Measurements from ENCODE around the gene PAQR5. TPM values are rescaled to one million over a fixed set of nuclear protein-coding genes. Genes with fewer than 3 reads are reported as not detected.

The PAQR5 gene
- total and polyA plus RNA-seq, 9 of the 15 experiments (the other 6 are each of a cell fraction or from before 2014, with no cell fraction given) = 0.04 to 0.08 TPM; not detected in 7

DNA sequence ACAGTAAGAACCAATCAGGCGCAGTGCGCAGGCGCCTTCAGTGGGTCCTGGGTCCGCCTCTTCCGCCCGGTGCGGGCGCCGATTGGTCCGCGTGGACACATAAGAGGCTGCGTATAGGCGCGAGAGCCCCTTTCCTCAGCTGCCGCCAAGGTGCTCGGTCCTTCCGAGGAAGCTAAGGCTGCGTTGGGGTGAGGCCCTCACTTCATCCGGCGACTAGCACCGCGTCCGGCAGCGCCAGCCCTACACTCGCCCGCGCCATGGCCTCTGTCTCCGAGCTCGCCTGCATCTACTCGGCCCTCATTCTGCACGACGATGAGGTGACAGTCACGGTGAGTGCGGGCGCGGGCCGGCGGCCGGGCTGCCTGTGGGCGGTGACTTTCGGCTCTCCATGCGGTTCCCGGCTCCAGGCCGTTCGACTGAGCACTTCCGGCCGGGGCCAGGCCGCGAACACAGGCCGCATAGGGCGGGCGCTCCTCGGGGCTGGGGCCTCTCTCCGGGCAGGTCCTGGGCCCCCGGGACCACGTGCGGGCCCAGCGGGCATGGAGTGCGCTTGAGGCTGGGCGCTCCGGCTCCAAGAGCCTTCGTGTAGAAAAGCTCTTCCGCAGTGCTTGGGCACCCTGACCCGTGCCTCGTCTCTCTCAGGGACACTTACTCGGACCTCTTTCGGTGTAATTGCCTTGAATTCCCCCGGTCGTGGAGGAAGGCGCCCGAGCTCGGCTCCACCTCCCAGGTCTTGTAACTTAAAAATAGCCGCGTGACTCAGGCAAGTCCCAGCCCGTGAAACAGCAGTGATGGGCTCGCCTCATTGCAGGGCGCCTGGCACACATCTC, 154.2 kb downstream of the PAQR5 start, which contains the start of gene RPLP1 (continued):
- no peak for TF ChIP-seq ZFPM2 (CRISPR knock-in tag; IDR thresholded peaks at IDR 0.05)
- TF ChIP-seq, protein P1, sequence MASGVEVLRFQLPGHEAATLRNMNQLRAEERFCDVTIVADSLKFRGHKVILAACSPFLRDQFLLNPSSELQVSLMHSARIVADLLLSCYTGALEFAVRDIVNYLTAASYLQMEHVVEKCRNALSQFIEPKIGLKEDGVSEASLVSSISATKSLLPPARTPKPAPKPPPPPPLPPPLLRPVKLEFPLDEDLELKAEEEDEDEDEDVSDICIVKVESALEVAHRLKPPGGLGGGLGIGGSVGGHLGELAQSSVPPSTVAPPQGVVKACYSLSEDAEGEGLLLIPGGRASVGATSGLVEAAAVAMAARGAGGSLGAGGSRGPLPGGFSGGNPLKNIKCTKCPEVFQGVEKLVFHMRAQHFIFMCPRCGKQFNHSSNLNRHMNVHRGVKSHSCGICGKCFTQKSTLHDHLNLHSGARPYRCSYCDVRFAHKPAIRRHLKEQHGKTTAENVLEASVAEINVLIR (CRISPR knock-in tag; IDR thresholded peaks at IDR 0.05) = no peak
- TF ChIP-seq DACH1 (IDR thresholded peaks at IDR 0.05; ENCODE audit: partially characterized antibody) = no peak
- no peak for TF ChIP-seq ERF (CRISPR knock-in tag; IDR thresholded peaks at IDR 0.05)
- TF ChIP-seq ZC3H4 (CRISPR knock-in tag; IDR thresholded peaks at IDR 0.05; ENCODE audit: borderline replicate concordance) = no peak
- TF ChIP-seq PPARD (CRISPR knock-in tag; IDR thresholded peaks at IDR 0.05) = no peak
- TF ChIP-seq TOE1 (IDR thresholded peaks at IDR 0.05; ENCODE audit: borderline replicate concordance) = no peak
- no peak for TF ChIP-seq TOE1 (CRISPR knock-in tag; IDR thresholded peaks at IDR 0.05; ENCODE audit: borderline replicate concordance, low read depth)
- peak; percentile 77 for TF ChIP-seq SP1 (CRISPR knock-in tag; IDR thresholded peaks at IDR 0.05)
- TF ChIP-seq ETV6 (IDR thresholded peaks at IDR 0.05; ENCODE audit: borderline replicate concordance in 1 of 2, low read depth in 2 of 2, low read length in 1 of 2) = no peak
- TF ChIP-seq ETV6 (CRISPR knock-in tag; IDR thresholded peaks at IDR 0.05; ENCODE audit: borderline replicate concordance) = peak; percentile 25; the same call in 1 of the 2 replicates
- TF ChIP-seq POLR2B (IDR thresholded peaks at IDR 0.05; ENCODE audit: low read depth, partially characterized antibody) = peak; percentile 99
- no peak for TF ChIP-seq CTBP1 (IDR thresholded peaks at IDR 0.05; ENCODE audit: borderline replicate concordance)
- TF ChIP-seq, protein P2, sequence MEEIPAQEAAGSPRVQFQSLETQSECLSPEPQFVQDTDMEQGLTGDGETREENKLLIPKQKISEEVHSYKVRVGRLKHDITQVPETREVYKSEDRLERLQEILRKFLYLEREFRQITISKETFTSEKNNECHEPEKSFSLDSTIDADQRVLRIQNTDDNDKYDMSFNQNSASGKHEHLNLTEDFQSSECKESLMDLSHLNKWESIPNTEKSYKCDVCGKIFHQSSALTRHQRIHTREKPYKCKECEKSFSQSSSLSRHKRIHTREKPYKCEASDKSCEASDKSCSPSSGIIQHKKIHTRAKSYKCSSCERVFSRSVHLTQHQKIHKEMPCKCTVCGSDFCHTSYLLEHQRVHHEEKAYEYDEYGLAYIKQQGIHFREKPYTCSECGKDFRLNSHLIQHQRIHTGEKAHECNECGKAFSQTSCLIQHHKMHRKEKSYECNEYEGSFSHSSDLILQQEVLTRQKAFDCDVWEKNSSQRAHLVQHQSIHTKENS (CRISPR knock-in tag; IDR thresholded peaks at IDR 0.05) = no peak
- TF ChIP-seq, protein P3, sequence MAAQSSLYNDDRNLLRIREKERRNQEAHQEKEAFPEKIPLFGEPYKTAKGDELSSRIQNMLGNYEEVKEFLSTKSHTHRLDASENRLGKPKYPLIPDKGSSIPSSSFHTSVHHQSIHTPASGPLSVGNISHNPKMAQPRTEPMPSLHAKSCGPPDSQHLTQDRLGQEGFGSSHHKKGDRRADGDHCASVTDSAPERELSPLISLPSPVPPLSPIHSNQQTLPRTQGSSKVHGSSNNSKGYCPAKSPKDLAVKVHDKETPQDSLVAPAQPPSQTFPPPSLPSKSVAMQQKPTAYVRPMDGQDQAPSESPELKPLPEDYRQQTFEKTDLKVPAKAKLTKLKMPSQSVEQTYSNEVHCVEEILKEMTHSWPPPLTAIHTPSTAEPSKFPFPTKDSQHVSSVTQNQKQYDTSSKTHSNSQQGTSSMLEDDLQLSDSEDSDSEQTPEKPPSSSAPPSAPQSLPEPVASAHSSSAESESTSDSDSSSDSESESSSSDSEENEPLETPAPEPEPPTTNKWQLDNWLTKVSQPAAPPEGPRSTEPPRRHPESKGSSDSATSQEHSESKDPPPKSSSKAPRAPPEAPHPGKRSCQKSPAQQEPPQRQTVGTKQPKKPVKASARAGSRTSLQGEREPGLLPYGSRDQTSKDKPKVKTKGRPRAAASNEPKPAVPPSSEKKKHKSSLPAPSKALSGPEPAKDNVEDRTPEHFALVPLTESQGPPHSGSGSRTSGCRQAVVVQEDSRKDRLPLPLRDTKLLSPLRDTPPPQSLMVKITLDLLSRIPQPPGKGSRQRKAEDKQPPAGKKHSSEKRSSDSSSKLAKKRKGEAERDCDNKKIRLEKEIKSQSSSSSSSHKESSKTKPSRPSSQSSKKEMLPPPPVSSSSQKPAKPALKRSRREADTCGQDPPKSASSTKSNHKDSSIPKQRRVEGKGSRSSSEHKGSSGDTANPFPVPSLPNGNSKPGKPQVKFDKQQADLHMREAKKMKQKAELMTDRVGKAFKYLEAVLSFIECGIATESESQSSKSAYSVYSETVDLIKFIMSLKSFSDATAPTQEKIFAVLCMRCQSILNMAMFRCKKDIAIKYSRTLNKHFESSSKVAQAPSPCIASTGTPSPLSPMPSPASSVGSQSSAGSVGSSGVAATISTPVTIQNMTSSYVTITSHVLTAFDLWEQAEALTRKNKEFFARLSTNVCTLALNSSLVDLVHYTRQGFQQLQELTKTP (IDR thresholded peaks at IDR 0.05; ENCODE audit: low read depth in 1 of 2, partially characterized antibody in 2 of 2) = no peak
- TF ChIP-seq HNRNPH1 (optimal IDR thresholded peaks at IDR 0.05; ENCODE audit: low read depth, low read length) = no peak
- TF ChIP-seq CBX5 (IDR thresholded peaks at IDR 0.05; ENCODE audit: borderline replicate concordance, low read depth) = no peak
